ENCODE data around the gene DYRK2.
A peak's percentile ranks its signal among the peaks of the same experiment; 100 is the strongest.

The DYRK2 gene

GRCh38 chr12:67648521-67649260 lies at the start of gene DYRK2:
TSS of gene DYRK2 (plus strand) at chr12:67648745. CDS start at chr12:67649134, 389 bp downstream.
- DNase-seq (ENCODE audit: low spot score): peak; percentile 93
- no peak for TF ChIP-seq CTCF (IDR thresholded peaks at IDR 0.05; ENCODE audit: extremely low read depth, missing control alignments)

- DNase-seq (ENCODE audit: low spot score): no peak
- no peak for TF ChIP-seq CTCF (IDR thresholded peaks at IDR 0.05; ENCODE audit: extremely low read depth, missing control alignments)
Measured at GRCh38 chr12:67599691-67600090, 48.9 kb upstream of the DYRK2 start.

- DNase-seq (ENCODE audit: low spot score): no peak
- no peak for TF ChIP-seq CTCF (IDR thresholded peaks at IDR 0.05; ENCODE audit: extremely low read depth, missing control alignments)
Measured at GRCh38 chr12:67601126-67601525, 47.4 kb upstream of the DYRK2 start.

GRCh38 chr12:67609226-67609870 lies 39.2 kb upstream of the DYRK2 start:
- no peak for DNase-seq (ENCODE audit: low spot score)
- TF ChIP-seq CTCF (IDR thresholded peaks at IDR 0.05; ENCODE audit: extremely low read depth, missing control alignments): no peak

GRCh38 chr12:67613040-67613439 lies 35.5 kb upstream of the DYRK2 start:
- TF ChIP-seq CTCF (IDR thresholded peaks at IDR 0.05; ENCODE audit: extremely low read depth, missing control alignments): no peak
- DNase-seq (ENCODE audit: low spot score): no peak

GRCh38 chr12:67617629-67618028 lies 30.9 kb upstream of the DYRK2 start:
- DNase-seq (ENCODE audit: low spot score): no peak
- TF ChIP-seq CTCF (IDR thresholded peaks at IDR 0.05; ENCODE audit: extremely low read depth, missing control alignments): no peak

- TF ChIP-seq CTCF (IDR thresholded peaks at IDR 0.05; ENCODE audit: extremely low read depth, missing control alignments): no peak
- DNase-seq (ENCODE audit: low spot score): no peak
Measured at GRCh38 chr12:67618303-67618702, 30.2 kb upstream of the DYRK2 start.

Measured in GM20000 (cell line).